Subcutaneous adipose tissue (tissue), 4 donors: ENCODE data around the gene HUS1. TPM values are rescaled to one million over a fixed set of nuclear protein-coding genes. Genes with fewer than 3 reads are reported as not detected.

Source experiments
- CTCF ChIP-seq: fragments of 450-650 bp; IDR thresholded peaks from one replicate; pipeline ENCODE4 v1.5.1; 2016; ENCODE audit warnings: low read depth, mild to moderate bottlenecking, control low read depth, antibody characterized with exemption, moderate library complexity
- total RNA-seq, 4 donors: library from RNA; depleted of rRNA; stranded (reverse); fragments of >200 nt; gene quantifications; one replicate each; pipeline ENCODE4 v1.1.0, GENCODE V29; 2016

HUS1 gene
- total RNA-seq, 4 donors from 2014 or later = 51.5 to 54.7 (median 53.1) TPM

GRCh38 chr7:47943676-47944474 lies 35.5 kb downstream of the HUS1 start:
- no peak for TF ChIP-seq CTCF

GRCh38 chr7:47942132-47942531 lies 37.3 kb downstream of the HUS1 start:
- TF ChIP-seq CTCF = no peak

- TF ChIP-seq CTCF = no peak
These were observed 38.1 kb downstream of the HUS1 start for GRCh38 chr7:47941136-47941844.

GRCh38 chr7:47940088-47941013 lies 39.1 kb downstream of the HUS1 start:
- TF ChIP-seq CTCF = no peak

GRCh38 chr7:47939425-47940036 lies 39.9 kb downstream of the HUS1 start:
- no peak for TF ChIP-seq CTCF

GRCh38 chr7:47938574-47939165 lies 40.7 kb downstream of the HUS1 start:
- TF ChIP-seq CTCF = no peak
